Vagina (tissue), 2 donors: ENCODE results near the gene SORL1-AS1.

ENCODE experiments used
- DNase-seq, 2 donors: peaks; one replicate each; pipeline ENCODE4 v3.0.0-alpha.2; 2017; ENCODE audit errors: extremely low spot score in 2 of 2
- H3K27ac ChIP-seq: fragments of 200-600 bp; sonication (generic); one replicate; pipeline ENCODE4 v1.5.1; 2019
- H3K27me3 ChIP-seq: fragments of 200-600 bp; sonication (generic); one replicate; pipeline ENCODE4 v1.5.1; 2019
- H3K36me3 ChIP-seq, 2 donors: fragments of 200-600 bp; sonication (generic); one replicate each; pipeline ENCODE4 v1.5.1; 2017 to 2019
- H3K4me1 ChIP-seq: fragments of 200-600 bp; sonication (generic); one replicate; pipeline ENCODE4 v1.5.1; 2019
- H3K4me3 ChIP-seq, 2 donors: fragments of 200-600 bp; sonication (generic); 1 replicate in 1 of 2; 2 replicates in 1 of 2; pipeline ENCODE4 v1.5.1; 2016 to 2019
- H3K9me3 ChIP-seq: fragments of 200-600 bp; sonication (generic); one replicate; pipeline ENCODE4 v1.5.1; 2019
- CTCF ChIP-seq, 3 experiments: fragments of 450-650 bp in 2 of 3; fragments of 200-600 bp in 1 of 3; sonication (generic) in 1 of 3; IDR thresholded peaks; one replicate each; pipeline ENCODE4 v1.5.1; 2017 to 2019; ENCODE audit warnings: antibody characterized with exemption in 3 of 3, mild to moderate bottlenecking in 2 of 3, moderate library complexity in 2 of 3
- POLR2A ChIP-seq, 2 donors: fragments of 450-650 bp; IDR thresholded peaks; one replicate each; pipeline ENCODE4 v1.6.1; 2017; ENCODE audit warnings: antibody characterized with exemption in 2 of 2, mild to moderate bottlenecking in 2 of 2, moderate library complexity in 2 of 2
- POLR2AphosphoS5 ChIP-seq, 2 donors: sonication (generic); formaldehyde crosslinking; IDR thresholded peaks; one replicate each; pipeline ENCODE4 v1.9.0; 2017; ENCODE audit warnings: antibody characterized with exemption in 2 of 2, mild to moderate bottlenecking in 2 of 2, low read depth in 1 of 2; ENCODE audit not compliant: insufficient read depth in 1 of 2
- intact Hi-C: fragments of 100-400 bp; cut with DNase I; formaldehyde crosslinking; loops from one replicate; pipeline ENCODE4 v1.15.1; 2023

SORL1-AS1 gene

DNA sequence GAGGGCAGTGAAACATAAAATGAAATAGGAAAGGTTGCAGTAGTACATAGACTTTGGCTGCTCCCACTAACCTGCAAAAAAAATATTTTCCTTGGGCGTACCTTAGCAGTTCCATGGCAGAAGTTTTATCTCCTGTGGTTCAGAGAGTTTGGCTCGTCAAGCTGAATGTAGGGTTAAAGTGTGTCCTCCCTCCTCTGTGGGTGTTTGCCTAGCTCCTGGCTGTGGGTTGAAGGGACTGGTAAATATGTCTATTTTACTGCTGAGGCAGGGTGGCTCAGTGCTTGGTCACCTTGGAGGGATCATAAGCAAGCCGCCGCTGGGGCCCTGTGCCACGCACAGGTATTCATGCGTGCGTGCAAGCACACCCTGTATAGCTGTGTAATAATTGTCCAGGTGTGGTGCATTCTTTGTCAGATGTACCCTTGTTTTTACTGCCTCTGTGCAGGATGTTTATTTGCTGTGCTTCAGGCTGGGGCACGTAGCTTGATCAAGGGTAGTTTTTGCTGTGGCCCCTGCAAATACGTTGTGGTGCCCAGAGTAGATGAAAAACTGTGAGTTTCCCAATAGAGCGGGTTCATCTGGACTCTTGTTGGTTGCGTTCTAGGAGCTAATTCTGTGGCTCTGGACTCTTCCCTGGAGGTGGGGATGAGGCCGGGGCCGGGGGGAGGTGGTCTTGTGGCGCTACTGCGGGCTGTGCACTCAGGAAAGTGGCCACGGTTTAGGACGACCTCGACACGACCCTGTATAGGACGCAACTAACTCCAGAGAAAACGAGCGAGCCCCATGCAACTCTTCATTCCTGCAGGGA lies 1.4 kb downstream of the SORL1-AS1 start:
- intact Hi-C loops = no loop called here
- Histone ChIP-seq H3K9me3 (no peaks in the 10 kb centered on the region), H3K4me3 (peak overlapping the region; percentile 69 to 83), H3K4me1 (peaks cover 31% of the 10 kb centered on the region), H3K27ac (peak overlapping the region; percentile 68), H3K27me3 (no peaks in the 10 kb centered on the region), H3K36me3 (no peaks in the 10 kb centered on the region)
- no peak for TF ChIP-seq POLR2AphosphoS5 (IDR thresholded peaks at IDR 0.05; ENCODE audit: insufficient read depth in 1 of 2, low read depth in 1 of 2)
- no peak for TF ChIP-seq CTCF (IDR thresholded peaks at IDR 0.05)
- no peak for TF ChIP-seq POLR2A (IDR thresholded peaks at IDR 0.05)
- DNase-seq = no peak

GRCh38 chr11:121450401-121450800 lies 2.4 kb downstream of the SORL1-AS1 start:
- DNase-seq = no peak
- Histone ChIP-seq H3K27me3 (no peaks in the 10 kb centered on the region), H3K4me3 (no peak overlapping the region), H3K9me3 (no peaks in the 10 kb centered on the region), H3K4me1 (peaks cover 29% of the 10 kb centered on the region), H3K36me3 (no peaks in the 10 kb centered on the region), H3K27ac (no peak overlapping the region)
- intact Hi-C loops = no loop called here
- TF ChIP-seq POLR2A (IDR thresholded peaks at IDR 0.05) (no peak), POLR2AphosphoS5 (IDR thresholded peaks at IDR 0.05; ENCODE audit: insufficient read depth in 1 of 2, low read depth in 1 of 2) (no peak), CTCF (IDR thresholded peaks at IDR 0.05) (no peak)

- Histone ChIP-seq H3K36me3 (no peaks in the 10 kb centered on the region), H3K27me3 (no peaks in the 10 kb centered on the region), H3K27ac (no peak overlapping the region), H3K9me3 (no peaks in the 10 kb centered on the region), H3K4me1 (peaks cover 29% of the 10 kb centered on the region), H3K4me3 (no peak overlapping the region)
- DNase-seq = no peak
- intact Hi-C loops = no loop called here
- TF ChIP-seq POLR2AphosphoS5 (IDR thresholded peaks at IDR 0.05; ENCODE audit: insufficient read depth in 1 of 2, low read depth in 1 of 2) (no peak), POLR2A (IDR thresholded peaks at IDR 0.05) (no peak), CTCF (IDR thresholded peaks at IDR 0.05) (no peak)
Measured at GRCh38 chr11:121449626-121450025, 3.1 kb downstream of the SORL1-AS1 start.

DNA sequence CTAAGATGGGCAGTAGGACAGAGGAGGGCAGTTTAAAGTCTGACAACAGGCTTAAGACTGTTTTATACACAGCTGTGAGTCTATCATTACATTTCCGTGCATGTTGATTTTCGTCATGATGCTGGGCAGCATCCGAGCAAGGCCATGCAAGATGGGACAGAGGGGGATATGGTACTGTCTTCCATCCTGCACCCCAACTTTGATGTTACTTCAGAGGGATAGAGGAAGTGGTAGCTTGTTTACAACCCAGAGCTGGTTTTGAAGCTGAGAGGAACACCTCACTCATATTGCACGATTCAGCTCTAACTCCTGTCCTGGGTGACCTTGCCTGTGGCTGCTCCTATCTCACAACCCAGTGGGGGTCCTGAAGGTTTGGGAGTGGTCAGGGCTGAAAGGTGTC lies 3.6 kb downstream of the SORL1-AS1 start:
- no peaks in the 10 kb centered on the region for H3K9me3 ChIP-seq
- no peak overlapping the region for H3K4me3 ChIP-seq
- DNase-seq = no peak
- no peaks in the 10 kb centered on the region for H3K36me3 ChIP-seq
- H3K4me1 ChIP-seq = peaks cover 28% of the 10 kb centered on the region
- H3K27ac ChIP-seq = no peak overlapping the region
- intact Hi-C loops = no loop called here
- no peak for TF ChIP-seq POLR2A (IDR thresholded peaks at IDR 0.05)
- no peak for TF ChIP-seq POLR2AphosphoS5 (IDR thresholded peaks at IDR 0.05; ENCODE audit: insufficient read depth in 1 of 2, low read depth in 1 of 2)
- TF ChIP-seq CTCF (IDR thresholded peaks at IDR 0.05) = no peak
- no peaks in the 10 kb centered on the region for H3K27me3 ChIP-seq

- H3K27ac ChIP-seq = no peak overlapping the region
Measured at GRCh38 chr11:121448431-121448941, 4.3 kb downstream of the SORL1-AS1 start.

More at GRCh38 chr11:121448431-121448941, 4.3 kb downstream of the SORL1-AS1 start:
- no peaks in the 10 kb centered on the region for H3K27me3 ChIP-seq
- H3K4me1 ChIP-seq = peaks cover 24% of the 10 kb centered on the region
- no peak overlapping the region for H3K4me3 ChIP-seq
- intact Hi-C loops = no loop called here
- H3K36me3 ChIP-seq = no peaks in the 10 kb centered on the region
- no peak for DNase-seq
- H3K9me3 ChIP-seq = no peaks in the 10 kb centered on the region
- TF ChIP-seq POLR2AphosphoS5 (IDR thresholded peaks at IDR 0.05; ENCODE audit: insufficient read depth in 1 of 2, low read depth in 1 of 2) = no peak
- no peak for TF ChIP-seq CTCF (IDR thresholded peaks at IDR 0.05)
- no peak for TF ChIP-seq POLR2A (IDR thresholded peaks at IDR 0.05)
